A673 (cell line): ENCODE data around the gene TSPEAR.

Experiments used
- CTCF ChIP-seq: fragments of 300-800, 200-600 bp; sonication (generic); conservative IDR thresholded peaks from 2 replicates; pipeline ENCODE4 v1.5.1; 2017; ENCODE audit warnings: low read depth, mild to moderate bottlenecking, antibody characterized with exemption, low read length, moderate library complexity, mixed read lengths
- EZH2 ChIP-seq: fragments of 200-600 bp; sonication (generic); IDR thresholded peaks from 2 replicates; pipeline ENCODE4 v1.6.1; 2017; ENCODE audit warnings: borderline replicate concordance, low read depth, mild to moderate bottlenecking, mixed read lengths, antibody characterized with exemption, low read length; ENCODE audit not compliant: poor library complexity, severe bottlenecking

- TF ChIP-seq CTCF (no peak), EZH2 (no peak)
Observed at GRCh38 chr21:44730951-44731579, 19.7 kb upstream of the TSPEAR start.
